GM21529 (cell line): ENCODE measurements around the gene HOXA11.

Source experiments
- ATAC-seq: cut with Tn5 transposase; IDR thresholded peaks from one replicate; pipeline ENCODE4 v1.9.1; 2021; ENCODE audit not compliant: unreplicated experiment

Gene HOXA11

GRCh38 chr7:27148756-27149641 lies 36.0 kb downstream of the HOXA11 start:
- no peak for ATAC-seq

GRCh38 chr7:27148031-27148755 lies 36.8 kb downstream of the HOXA11 start:
- no peak for ATAC-seq

DNA sequence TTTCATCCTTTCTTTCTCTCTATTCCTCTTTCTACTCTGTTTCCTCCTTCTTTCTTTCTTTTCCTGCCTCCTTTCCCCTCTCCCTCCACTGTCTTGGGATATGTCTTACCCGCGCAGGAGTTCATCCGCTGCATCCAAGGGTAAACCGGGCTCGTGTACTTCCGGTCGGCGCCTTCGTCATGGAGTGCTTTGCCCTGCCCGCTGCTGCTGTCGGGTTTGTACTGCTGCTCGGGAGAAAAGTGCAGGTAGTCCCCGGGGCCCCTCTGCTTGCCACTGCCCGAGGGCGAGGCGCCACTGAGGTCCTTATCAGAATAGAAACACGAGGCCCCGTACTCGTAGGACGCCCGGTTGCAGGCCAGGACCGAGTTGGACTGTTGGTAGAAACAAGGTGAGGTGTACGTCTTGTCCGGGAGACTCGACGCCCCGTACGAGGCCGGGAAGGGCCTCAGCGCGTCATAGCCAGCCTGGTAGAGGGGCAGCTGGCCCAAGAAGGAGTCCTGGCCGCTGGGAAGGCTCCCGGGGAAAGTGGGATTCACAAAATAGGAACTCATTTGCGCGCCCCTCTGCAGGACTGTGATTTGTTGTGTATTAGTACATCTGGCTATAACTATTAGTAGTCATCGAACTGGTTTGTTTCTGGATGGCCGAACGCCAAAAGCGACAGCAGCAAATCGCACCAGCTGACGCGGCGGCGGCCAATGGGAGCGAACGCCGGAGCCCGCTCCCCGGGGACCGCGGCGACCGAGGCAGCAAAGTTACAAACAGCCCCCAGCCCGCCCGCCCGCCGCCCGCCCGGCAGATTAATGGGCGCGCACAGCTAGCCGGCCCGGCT lies 37.6 kb downstream of the HOXA11 start, which contains the start of gene HOXA6:
Gene HOXA6, minus strand, starts transcription at position 576 of the 832 bp plus-strand sequence. Its CDS starts 25 bp downstream, at position 551.
- ATAC-seq: no peak

- ATAC-seq: no peak
Observed at GRCh38 chr7:27146491-27147198, 38.4 kb downstream of the HOXA11 start.

GRCh38 chr7:27145914-27146412 lies 39.1 kb downstream of the HOXA11 start:
- no peak for ATAC-seq

- no peak for ATAC-seq
Observed at GRCh38 chr7:27145165-27145913, 39.7 kb downstream of the HOXA11 start.

DNA sequence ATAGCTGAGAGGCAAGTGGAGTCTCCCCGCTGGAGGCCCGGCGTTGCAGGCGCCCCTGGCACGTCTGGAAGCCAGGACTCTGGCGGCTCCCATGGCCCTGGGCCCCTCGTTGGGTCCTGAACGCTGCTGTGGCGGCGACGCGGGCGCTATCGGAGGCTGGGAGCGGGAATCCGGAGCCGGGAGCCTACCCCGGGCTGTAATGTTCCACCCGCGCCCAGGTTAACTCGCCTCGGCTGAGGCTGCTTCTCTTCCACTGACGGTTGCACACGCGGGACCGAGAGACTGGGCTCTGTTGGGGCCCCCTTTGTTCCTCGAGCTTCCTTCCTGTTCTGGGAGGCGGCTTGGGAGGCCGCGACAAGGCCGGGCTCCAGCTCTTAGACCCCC lies 40.3 kb downstream of the HOXA11 start:
- no peak for ATAC-seq

DNA sequence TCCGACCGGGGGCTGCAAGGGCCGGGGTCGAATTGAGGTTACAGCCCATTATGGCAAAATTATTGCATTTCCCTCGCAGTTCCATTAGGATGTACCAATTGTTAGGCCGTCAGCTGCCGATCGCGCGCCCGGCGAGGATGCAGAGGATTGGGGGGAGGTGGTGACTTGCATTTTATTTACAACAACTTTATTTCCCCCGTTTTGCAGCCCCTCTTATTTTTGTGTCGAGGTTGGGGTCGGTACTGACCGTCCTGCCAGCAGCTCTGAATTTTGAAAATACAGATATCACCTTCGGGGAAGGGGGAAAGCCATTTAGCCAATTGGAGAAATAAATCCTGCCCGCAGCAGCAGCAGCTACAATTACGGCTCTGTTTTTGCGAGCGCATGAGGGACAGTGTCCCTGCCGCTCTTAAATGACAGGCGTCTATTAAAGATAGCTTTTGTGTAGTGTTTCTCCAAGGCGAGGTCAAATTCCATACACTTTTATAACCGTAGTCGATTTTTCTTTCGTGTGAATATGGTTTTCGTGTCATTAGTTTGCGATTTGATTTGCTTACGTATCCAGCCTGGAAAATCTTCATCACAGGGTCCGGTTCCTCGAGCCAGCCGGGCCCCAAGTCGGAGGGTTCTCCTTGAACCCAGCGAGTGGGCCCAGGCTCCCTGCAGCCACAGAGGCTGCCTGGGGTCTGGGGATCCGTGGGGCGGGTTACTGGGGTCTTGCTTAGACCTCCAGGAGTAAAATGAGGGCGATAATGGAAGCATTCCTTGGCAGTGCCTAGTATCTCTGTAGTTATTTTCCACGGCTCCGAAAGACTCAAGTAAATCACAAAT lies 40.9 kb downstream of the HOXA11 start:
- ATAC-seq: no peak

- no peak for ATAC-seq
Observed at GRCh38 chr7:27143023-27143949, 41.7 kb downstream of the HOXA11 start, which contains the start of gene HOXA5. Gene HOXA5 (minus strand): TSS chr7:27143681. CDS start chr7:27143607, 74 bp downstream.

- no peak for ATAC-seq
Observed at GRCh38 chr7:27142580-27143022, 42.4 kb downstream of the HOXA11 start.

DNA sequence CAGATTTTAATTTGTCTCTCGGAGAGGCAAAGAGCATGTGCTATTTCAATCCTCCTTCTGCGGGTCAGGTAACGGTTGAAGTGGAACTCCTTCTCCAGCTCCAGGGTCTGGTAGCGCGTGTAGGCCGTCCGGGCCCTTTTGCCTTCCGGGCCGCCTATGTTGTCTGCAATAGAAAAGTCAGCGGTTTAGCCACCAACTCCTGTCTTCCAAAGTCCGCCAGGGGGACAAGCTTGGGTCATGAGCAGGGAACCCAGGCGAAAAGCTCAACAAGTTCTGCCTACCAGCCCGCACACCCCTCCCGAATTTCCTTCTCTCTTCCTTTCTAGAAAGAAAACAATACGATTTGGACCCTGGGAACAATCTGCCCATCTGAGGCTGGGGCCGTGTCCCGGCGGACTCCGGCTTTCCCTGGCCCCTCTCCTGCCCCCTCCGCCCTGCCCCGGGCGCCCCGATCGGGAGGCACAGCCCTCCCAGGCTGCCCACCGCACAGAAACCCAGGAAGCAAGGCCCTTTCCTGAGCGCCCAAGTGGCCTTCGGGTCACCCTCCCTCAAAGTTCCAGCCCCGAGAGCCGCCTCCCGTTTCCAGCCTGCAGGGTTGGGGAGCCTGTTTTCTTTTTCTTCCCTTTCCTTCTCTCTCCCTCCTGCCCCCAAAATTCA lies 43.0 kb downstream of the HOXA11 start:
- ATAC-seq: no peak

GRCh38 chr7:27141137-27141922 lies 43.7 kb downstream of the HOXA11 start:
- ATAC-seq: no peak

- ATAC-seq: no peak
Observed at GRCh38 chr7:27140126-27140857, 44.7 kb downstream of the HOXA11 start.

GRCh38 chr7:27139334-27140125 lies 45.5 kb downstream of the HOXA11 start:
- ATAC-seq: no peak

- ATAC-seq: no peak
Observed at GRCh38 chr7:27138985-27139333, 46.1 kb downstream of the HOXA11 start.
